Stimulated activated effector memory CD8-positive, alpha-beta T cell treated with anti-CD3 and anti-CD28 coated beads, Interleukin-12 subunit alpha, Interleukin-12 subunit beta, amount 100 ng/mL, for 72 hours (primary cell): ENCODE results near the gene FAM72D.
"Not testable (repeated sequence)": the region's sequence is repeated elsewhere in the genome, so short reads cannot be mapped to it uniquely, and the experiment has no call there.

Experiments used
- ATAC-seq: fragments of 150-1000 bp; cut with Tn5 transposase; 2 replicates; pipeline ENCODE4 v1.10.0; 2021
- DNase-seq, 2 donors: peaks; one replicate each; pipeline ENCODE4 v3.0.0; 2021 to 2022; ENCODE audit warnings: low spot score in 2 of 2
- H3K27ac Mint-ChIP-seq: one replicate; pipeline ENCODE4 v1.8.0; 2022; ENCODE audit warnings: mild to moderate bottlenecking, mixed read lengths
- H3K36me3 Mint-ChIP-seq: one replicate; pipeline ENCODE4 v1.8.0; 2022; ENCODE audit warnings: mild to moderate bottlenecking, mixed read lengths
- H3K4me1 Mint-ChIP-seq: one replicate; pipeline ENCODE4 v1.8.0; 2022; ENCODE audit warnings: mixed read lengths
- H3K4me3 Mint-ChIP-seq: one replicate; pipeline ENCODE4 v1.8.0; 2022; ENCODE audit warnings: mild to moderate bottlenecking, mixed read lengths
- H3K9me3 Mint-ChIP-seq: one replicate; pipeline ENCODE4 v1.8.0; 2022; ENCODE audit warnings: mixed read lengths

The FAM72D gene

DNA sequence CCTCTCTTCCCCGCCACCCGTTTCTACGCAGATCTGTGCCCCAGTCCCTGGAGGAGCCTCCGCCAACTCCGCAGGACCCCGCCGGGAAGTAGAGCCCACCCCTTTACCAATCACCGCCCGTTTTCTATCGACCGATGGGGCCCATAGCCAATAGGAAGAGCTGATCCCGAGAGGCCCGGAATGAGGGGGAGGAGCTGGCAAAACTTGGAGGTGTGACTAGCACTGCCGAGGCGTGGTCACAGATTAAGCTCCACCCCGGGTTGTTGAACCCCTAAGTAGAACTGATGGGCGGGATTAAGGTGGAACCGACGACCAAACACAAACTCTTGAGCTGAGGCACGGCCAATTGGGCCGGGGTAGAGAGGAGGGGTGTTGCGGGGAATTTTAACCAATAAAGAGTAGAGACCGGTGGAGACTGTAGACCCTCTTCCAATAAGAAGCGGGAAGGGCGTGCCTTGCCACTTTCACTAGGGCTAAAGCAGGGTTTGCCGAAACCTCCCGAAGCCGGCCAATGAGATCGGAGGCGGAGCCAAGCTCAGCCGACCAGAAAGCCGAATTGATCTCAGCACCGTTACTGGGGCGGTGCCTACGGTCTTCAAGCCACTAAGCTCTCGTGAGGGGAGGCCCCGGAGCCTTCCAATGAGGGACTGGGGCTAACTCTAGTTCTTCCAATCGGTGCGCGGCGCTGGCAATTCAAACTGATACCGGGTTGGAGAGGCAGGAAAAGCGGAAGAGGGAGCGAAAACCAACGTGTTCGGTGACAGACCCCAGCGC, at the start of gene FAM72D, which contains the start of gene SRGAP2B:
Gene FAM72D (plus strand): TSS at position 691 of the 774 bp plus-strand sequence. CDS start 874 bp downstream, outside the sequence.
Gene SRGAP2B (minus strand): TSS at position 45 of the 774 bp plus-strand sequence. CDS start 2,427 bp downstream, outside the sequence.
- not testable (repeated sequence) for H3K9me3 Mint-ChIP-seq, H3K27ac Mint-ChIP-seq, DNase-seq, H3K36me3 Mint-ChIP-seq, H3K4me1 Mint-ChIP-seq
- ATAC-seq: peak; percentile 90
- peak within 1 kb of the TSS; percentile 77 for H3K4me3 Mint-ChIP-seq

GRCh38 chr1:145047553-145047952, 48.2 kb upstream of the FAM72D start:
- peak; percentile 78 for ATAC-seq
- H3K4me1 Mint-ChIP-seq, H3K4me3 Mint-ChIP-seq, H3K27ac Mint-ChIP-seq, H3K36me3 Mint-ChIP-seq, DNase-seq, H3K9me3 Mint-ChIP-seq: not testable (repeated sequence)

- H3K27ac Mint-ChIP-seq, H3K36me3 Mint-ChIP-seq, H3K4me3 Mint-ChIP-seq, DNase-seq, H3K4me1 Mint-ChIP-seq, H3K9me3 Mint-ChIP-seq: not testable (repeated sequence)
- peak; percentile 65 for ATAC-seq
These were observed 47.5 kb upstream of the FAM72D start for GRCh38 chr1:145048181-145048856.

GRCh38 chr1:145052019-145052776, 43.6 kb upstream of the FAM72D start:
- not testable (repeated sequence) for H3K9me3 Mint-ChIP-seq, H3K4me1 Mint-ChIP-seq, DNase-seq, ATAC-seq, H3K4me3 Mint-ChIP-seq, H3K36me3 Mint-ChIP-seq, H3K27ac Mint-ChIP-seq

GRCh38 chr1:145053428-145053827, 42.3 kb upstream of the FAM72D start:
- not testable (repeated sequence) for H3K36me3 Mint-ChIP-seq, H3K4me1 Mint-ChIP-seq, DNase-seq, ATAC-seq, H3K9me3 Mint-ChIP-seq, H3K4me3 Mint-ChIP-seq, H3K27ac Mint-ChIP-seq

DNA sequence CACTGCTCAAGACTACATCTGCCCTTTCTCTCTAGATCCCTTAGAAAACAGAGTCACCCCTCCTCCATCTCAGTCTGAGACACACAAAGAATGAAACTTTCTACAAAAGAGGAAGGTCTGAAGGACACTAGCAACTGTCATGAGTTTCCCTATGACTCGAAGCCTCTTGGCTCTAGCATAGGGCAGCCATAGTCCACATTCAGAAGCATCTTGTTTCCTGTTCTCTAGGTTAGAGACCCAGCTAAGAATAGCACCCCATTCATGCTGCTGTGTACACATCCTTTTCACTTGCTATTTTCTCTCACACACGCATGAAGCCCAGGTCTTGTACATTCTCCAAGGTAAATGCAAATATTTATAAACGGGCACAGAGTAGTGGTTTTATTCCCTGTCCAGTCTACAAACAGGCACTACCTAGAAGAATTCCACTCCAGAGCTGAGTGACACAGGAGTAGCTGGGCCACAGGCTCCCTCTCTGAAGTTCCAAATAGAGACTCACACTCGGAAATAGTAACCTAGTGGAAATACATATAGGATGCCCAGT, 40.5 kb upstream of the FAM72D start:
- not testable (repeated sequence) for DNase-seq, H3K4me1 Mint-ChIP-seq, H3K36me3 Mint-ChIP-seq, H3K4me3 Mint-ChIP-seq, H3K9me3 Mint-ChIP-seq, H3K27ac Mint-ChIP-seq
- ATAC-seq: peak; percentile 97

- not testable (repeated sequence) for H3K27ac Mint-ChIP-seq, H3K9me3 Mint-ChIP-seq, DNase-seq, H3K4me1 Mint-ChIP-seq, H3K4me3 Mint-ChIP-seq, H3K36me3 Mint-ChIP-seq
- peak; percentile 65 for ATAC-seq
These were observed 37.6 kb upstream of the FAM72D start for GRCh38 chr1:145058184-145058583.

GRCh38 chr1:145063285-145063684, 32.5 kb upstream of the FAM72D start:
- H3K4me1 Mint-ChIP-seq, ATAC-seq, H3K36me3 Mint-ChIP-seq, H3K4me3 Mint-ChIP-seq, H3K9me3 Mint-ChIP-seq, DNase-seq, H3K27ac Mint-ChIP-seq: not testable (repeated sequence)

DNA sequence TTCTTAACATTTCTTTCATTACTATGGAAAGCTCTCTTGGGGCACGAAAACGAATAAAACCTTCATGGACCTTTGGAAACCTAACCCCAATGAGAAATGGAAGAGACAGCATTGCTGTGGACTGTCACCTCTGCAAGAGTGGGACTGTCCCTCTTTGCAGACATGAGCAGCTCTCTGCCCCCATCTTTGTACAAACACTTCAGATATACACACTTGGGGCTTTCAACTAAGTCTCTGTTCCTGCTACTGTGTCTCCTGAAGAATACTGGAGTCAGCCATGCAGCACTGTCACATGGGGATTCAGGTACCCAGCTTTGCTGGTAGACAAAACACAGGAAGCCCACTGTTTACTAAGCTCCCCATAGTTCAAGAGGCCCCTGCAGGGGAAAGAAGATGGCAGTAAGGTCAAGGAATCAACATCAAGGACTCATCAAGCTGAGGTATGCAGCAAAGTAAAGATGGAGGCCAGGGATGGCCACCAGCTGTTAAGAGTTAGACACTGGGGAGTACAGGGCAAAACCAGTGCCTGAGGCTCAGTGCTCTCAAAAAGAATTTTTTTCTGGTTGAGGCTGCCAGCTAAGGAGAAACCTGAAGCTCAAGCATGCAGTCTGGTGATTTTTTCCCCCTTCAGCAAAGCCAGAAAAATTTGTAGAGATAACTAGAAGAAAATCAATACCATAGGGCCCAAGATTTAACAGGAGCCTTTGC, 31.7 kb upstream of the FAM72D start:
- not testable (repeated sequence) for ATAC-seq, H3K4me1 Mint-ChIP-seq, H3K36me3 Mint-ChIP-seq

DNA sequence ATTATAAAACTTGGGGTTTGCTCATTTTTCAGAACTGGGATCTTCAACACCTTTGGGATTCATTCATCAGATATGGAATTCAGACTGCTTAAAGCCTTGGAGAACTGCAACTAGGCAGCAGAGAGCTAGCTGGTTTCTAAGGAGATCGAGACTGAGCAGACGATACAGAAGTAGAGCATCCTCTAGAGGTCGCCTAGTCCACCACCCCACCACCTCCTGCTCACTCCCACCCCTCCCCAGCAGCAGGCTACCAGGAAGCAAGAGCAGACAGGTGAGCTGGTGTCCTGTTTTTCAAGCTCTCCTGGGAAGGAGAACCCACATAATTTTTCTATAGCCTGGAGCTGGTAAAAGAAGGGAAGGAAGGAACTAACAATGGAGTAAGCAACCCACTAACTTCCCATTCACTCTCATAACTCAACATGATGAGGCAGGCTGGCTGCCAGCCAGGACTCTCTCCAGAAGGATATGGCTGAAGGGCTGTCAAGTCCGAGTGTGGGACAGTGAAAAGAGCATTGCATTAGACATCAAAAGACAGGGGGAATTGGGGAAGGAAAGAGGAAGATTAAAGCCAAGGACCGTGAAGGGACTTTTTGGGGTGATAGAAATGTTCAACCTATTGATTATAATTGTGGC, 30.5 kb upstream of the FAM72D start:
- H3K27ac Mint-ChIP-seq, ATAC-seq, H3K36me3 Mint-ChIP-seq, H3K9me3 Mint-ChIP-seq, H3K4me3 Mint-ChIP-seq, DNase-seq, H3K4me1 Mint-ChIP-seq: not testable (repeated sequence)

More for the DNA sequence above, 31.7 kb upstream of the FAM72D start:
- not testable (repeated sequence) for DNase-seq, H3K4me3 Mint-ChIP-seq, H3K9me3 Mint-ChIP-seq, H3K27ac Mint-ChIP-seq

DNA sequence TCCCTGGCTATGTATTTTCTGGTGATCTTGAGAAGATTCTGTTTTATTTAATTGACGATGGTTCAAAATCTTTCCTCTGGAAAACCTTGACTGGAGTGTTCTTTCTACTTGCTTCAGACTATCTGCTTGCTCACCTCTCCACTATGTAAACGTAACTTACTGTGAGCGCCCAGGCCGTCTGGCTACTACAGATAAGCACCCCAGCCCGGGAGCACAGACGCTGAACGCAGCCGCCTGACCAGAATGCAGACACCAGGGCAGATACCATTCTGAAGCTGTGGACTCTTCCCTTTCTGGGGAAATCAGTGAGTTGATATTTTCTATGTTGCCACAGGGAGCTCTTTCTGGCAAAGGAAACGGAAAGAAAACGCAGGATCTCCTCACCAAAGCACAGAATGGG, 29.3 kb upstream of the FAM72D start:
- H3K27ac Mint-ChIP-seq, H3K36me3 Mint-ChIP-seq, H3K4me3 Mint-ChIP-seq, H3K9me3 Mint-ChIP-seq, DNase-seq, H3K4me1 Mint-ChIP-seq, ATAC-seq: not testable (repeated sequence)

- ATAC-seq, H3K4me1 Mint-ChIP-seq: not testable (repeated sequence)
These were observed 24.2 kb upstream of the FAM72D start for GRCh38 chr1:145071569-145071968.

GRCh38 chr1:145074021-145074559, 21.7 kb upstream of the FAM72D start:
- DNase-seq, H3K27ac Mint-ChIP-seq, H3K36me3 Mint-ChIP-seq, H3K9me3 Mint-ChIP-seq, H3K4me3 Mint-ChIP-seq, H3K4me1 Mint-ChIP-seq: not testable (repeated sequence)
- peak; percentile 63 for ATAC-seq

More at GRCh38 chr1:145071569-145071968, 24.2 kb upstream of the FAM72D start:
- H3K9me3 Mint-ChIP-seq, H3K4me3 Mint-ChIP-seq, DNase-seq, H3K36me3 Mint-ChIP-seq, H3K27ac Mint-ChIP-seq: not testable (repeated sequence)

GRCh38 chr1:145076877-145077276, 18.9 kb upstream of the FAM72D start:
- not testable (repeated sequence) for ATAC-seq, H3K4me1 Mint-ChIP-seq, H3K9me3 Mint-ChIP-seq, H3K4me3 Mint-ChIP-seq, H3K36me3 Mint-ChIP-seq, DNase-seq, H3K27ac Mint-ChIP-seq
